ENCODE results near the gene SPATA7. TPM values are rescaled to one million over a fixed set of nuclear protein-coding genes. Genes with fewer than 3 reads are reported as not detected.

The SPATA7 gene
- polyA plus RNA-seq, 2 donors: 2.0 to 2.1 TPM

DNA sequence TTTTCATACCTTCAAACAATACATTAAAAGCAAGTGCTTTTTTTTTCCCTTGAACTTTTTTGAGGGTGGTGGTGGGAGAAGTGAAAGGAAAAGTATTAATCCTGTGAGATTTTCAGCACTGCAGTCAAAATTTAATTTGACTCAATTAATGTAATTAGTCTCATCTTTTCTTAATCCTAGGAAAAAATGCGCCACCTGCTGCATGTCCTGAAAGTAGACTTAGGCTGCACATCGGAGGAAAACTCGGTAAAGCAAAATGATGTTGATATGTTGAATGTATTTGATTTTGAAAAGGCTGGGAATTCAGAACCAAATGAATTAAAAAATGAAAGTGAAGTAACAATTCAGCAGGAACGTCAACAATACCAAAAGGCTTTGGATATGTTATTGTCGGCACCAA lies 52.2 kb downstream of the SPATA7 start:
- no peaks in the 10 kb centered on the region for H3K27me3 ChIP-seq (ENCODE audit: control insufficient read depth in 1 of 2, insufficient read depth in 2 of 2, low read length in 2 of 2)
- H3K4me1 ChIP-seq (ENCODE audit: control insufficient read depth in 2 of 2, insufficient read depth in 2 of 2, low read length in 1 of 2): no peaks in the 10 kb centered on the region
- no peak overlapping the region for H3K4me3 ChIP-seq (ENCODE audit: low read depth in 1 of 2, low read length in 2 of 2)
- H3K9me3 ChIP-seq (ENCODE audit: control insufficient read depth in 2 of 2, insufficient read depth in 1 of 2, low read depth in 1 of 2, low read length in 1 of 2): no peaks in the 10 kb centered on the region
- no peak overlapping the region for H3K27ac ChIP-seq (ENCODE audit: low read depth in 2 of 2, low read length in 1 of 2)
- 92 to 94% methylated on average over 5 of the region's 5 CpGs for WGBS, 2 donors
- H3K36me3 ChIP-seq (ENCODE audit: control insufficient read depth in 2 of 2, insufficient read depth in 2 of 2, low read length in 1 of 2): peaks cover 0 to 5% of the 10 kb centered on the region in 2 donors

DNA sequence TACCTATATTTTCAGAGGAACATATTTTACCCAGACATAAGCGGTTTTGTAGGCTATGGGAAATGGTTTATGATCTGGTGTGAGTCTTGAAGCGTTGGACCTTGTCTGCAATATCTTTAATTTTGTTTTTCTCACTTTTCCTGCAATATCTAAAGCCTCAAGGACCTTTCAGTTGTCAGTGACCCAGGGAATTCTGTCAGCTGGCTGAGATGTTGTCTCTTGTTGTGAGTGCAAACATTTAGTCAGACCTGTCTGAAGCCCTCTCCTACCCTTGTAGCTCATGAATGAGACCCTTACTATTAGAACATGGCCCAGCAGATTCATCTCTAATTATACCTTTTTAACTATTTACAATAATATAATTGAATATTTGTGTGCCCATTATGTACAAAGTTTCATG lies 53.6 kb downstream of the SPATA7 start:
- Histone ChIP-seq H3K9me3 (ENCODE audit: control insufficient read depth in 2 of 2, insufficient read depth in 1 of 2, low read depth in 1 of 2, low read length in 1 of 2) (no peaks in the 10 kb centered on the region), H3K27ac (ENCODE audit: low read depth in 2 of 2, low read length in 1 of 2) (no peak overlapping the region), H3K4me3 (ENCODE audit: low read depth in 1 of 2, low read length in 2 of 2) (no peak overlapping the region), H3K27me3 (ENCODE audit: control insufficient read depth in 1 of 2, insufficient read depth in 2 of 2, low read length in 2 of 2) (no peaks in the 10 kb centered on the region), H3K36me3 (ENCODE audit: control insufficient read depth in 2 of 2, insufficient read depth in 2 of 2, low read length in 1 of 2) (peaks cover 0 to 5% of the 10 kb centered on the region in 2 donors), H3K4me1 (ENCODE audit: control insufficient read depth in 2 of 2, insufficient read depth in 2 of 2, low read length in 1 of 2) (no peaks in the 10 kb centered on the region)
- WGBS, 2 donors: 90 to 92% methylated on average over 2 of the region's 2 CpGs

DNA sequence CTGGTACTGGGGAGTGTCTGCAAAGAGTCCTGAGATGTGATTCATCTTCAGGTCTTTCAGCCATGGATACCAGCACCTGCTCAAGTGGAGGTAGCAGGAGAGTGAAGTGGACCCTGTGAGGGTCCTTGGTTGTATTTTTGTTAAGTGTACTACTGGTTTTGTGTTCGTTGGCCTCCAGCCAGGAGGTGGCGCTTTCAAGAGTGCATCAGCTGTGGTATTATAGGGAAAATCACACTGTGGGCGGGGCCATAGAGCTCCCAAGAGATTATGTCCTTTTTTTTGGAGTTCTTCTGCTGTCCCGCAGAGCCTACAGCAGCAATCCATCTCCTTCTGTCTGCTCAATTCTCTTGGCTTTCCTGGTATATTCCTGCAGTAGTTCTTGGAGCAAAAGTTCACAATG lies 66.8 kb downstream of the SPATA7 start:
- no peak overlapping the region for H3K4me3 ChIP-seq (ENCODE audit: low read depth in 1 of 2, low read length in 2 of 2)
- H3K4me1 ChIP-seq (ENCODE audit: control insufficient read depth in 2 of 2, insufficient read depth in 2 of 2, low read length in 1 of 2): no peaks in the 10 kb centered on the region
- no peak overlapping the region for H3K27ac ChIP-seq (ENCODE audit: low read depth in 2 of 2, low read length in 1 of 2)
- H3K9me3 ChIP-seq (ENCODE audit: control insufficient read depth in 2 of 2, insufficient read depth in 1 of 2, low read depth in 1 of 2, low read length in 1 of 2): no peaks in the 10 kb centered on the region
- no peaks in the 10 kb centered on the region for H3K27me3 ChIP-seq (ENCODE audit: control insufficient read depth in 1 of 2, insufficient read depth in 2 of 2, low read length in 2 of 2)
- no peaks in the 10 kb centered on the region for H3K36me3 ChIP-seq (ENCODE audit: control insufficient read depth in 2 of 2, insufficient read depth in 2 of 2, low read length in 1 of 2)
- 88 to 95% methylated on average over 4 of the region's 4 CpGs for WGBS, 2 donors

DNA sequence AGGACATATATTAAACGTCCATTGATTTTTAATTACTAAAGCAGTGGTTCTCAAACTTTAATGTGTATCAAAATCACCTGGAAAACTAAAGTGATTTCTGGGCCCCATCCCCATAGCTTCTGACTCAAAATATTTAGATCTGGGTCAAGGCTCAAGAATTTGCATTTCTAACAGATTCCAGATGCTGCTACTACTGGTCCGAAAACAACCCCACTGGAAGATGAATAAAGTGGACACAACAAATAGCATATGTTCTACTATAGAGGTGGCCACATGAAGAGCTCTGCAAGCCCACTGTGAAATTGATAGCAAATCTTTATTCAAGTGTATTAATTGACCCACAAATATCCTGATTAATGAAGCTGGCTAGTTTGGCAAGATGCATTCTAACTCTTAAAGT lies 69.4 kb downstream of the SPATA7 start:
- H3K36me3 ChIP-seq (ENCODE audit: control insufficient read depth in 2 of 2, insufficient read depth in 2 of 2, low read length in 1 of 2): no peaks in the 10 kb centered on the region
- H3K27me3 ChIP-seq (ENCODE audit: control insufficient read depth in 1 of 2, insufficient read depth in 2 of 2, low read length in 2 of 2): no peaks in the 10 kb centered on the region
- H3K27ac ChIP-seq (ENCODE audit: low read depth in 2 of 2, low read length in 1 of 2): no peak overlapping the region
- H3K4me1 ChIP-seq (ENCODE audit: control insufficient read depth in 2 of 2, insufficient read depth in 2 of 2, low read length in 1 of 2): no peaks in the 10 kb centered on the region
- H3K4me3 ChIP-seq (ENCODE audit: low read depth in 1 of 2, low read length in 2 of 2): no peak overlapping the region
- no peaks in the 10 kb centered on the region for H3K9me3 ChIP-seq (ENCODE audit: control insufficient read depth in 2 of 2, insufficient read depth in 1 of 2, low read depth in 1 of 2, low read length in 1 of 2)
- WGBS, 2 donors: 84 to 85% methylated on average over 2 of the region's 2 CpGs

DNA sequence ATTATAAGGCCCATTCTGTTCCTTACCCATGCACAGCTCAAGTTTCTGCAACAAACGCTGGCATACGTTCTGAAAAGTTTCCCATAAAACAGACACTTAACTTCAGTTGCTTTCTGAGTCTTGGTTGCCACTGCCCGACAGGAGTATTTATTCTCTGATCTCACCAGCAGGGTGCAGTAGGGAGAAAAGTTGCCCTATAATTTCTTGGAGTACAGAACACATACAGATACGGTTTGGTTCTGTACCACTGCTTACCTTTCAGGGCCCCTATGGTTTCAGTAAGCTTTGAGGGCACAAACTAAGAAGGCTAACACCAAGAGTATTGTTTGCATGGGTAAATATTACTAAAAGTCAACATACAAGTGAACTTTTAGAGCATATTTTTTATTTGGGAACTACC lies 77.9 kb downstream of the SPATA7 start:
- H3K36me3 ChIP-seq (ENCODE audit: control insufficient read depth in 2 of 2, insufficient read depth in 2 of 2, low read length in 1 of 2): peaks cover 5 to 6% of the 10 kb centered on the region in 2 donors

DNA sequence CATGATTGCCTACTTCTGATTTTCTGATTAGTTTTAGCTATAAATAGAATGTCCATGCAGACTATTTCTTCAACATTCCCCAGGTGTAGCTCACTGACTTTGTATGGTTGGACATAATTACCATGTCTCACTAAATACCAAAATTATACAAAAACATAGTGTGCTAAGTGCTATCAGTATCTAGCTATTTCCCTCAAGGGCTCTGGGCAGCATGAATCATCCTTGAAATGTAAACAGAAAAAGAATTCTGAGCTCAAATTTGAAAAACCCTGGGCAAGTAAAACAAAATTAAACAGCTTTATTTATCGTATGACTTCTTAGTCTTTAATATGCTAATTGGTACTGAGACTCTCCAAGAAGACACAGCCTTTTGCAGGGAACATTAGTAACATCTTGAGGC lies 82.9 kb downstream of the SPATA7 start:
- Histone ChIP-seq H3K27ac (ENCODE audit: low read depth in 2 of 2, low read length in 1 of 2) (no peak overlapping the region), H3K9me3 (ENCODE audit: control insufficient read depth in 2 of 2, insufficient read depth in 1 of 2, low read depth in 1 of 2, low read length in 1 of 2) (no peaks in the 10 kb centered on the region), H3K36me3 (ENCODE audit: control insufficient read depth in 2 of 2, insufficient read depth in 2 of 2, low read length in 1 of 2) (peaks cover 6 to 19% of the 10 kb centered on the region in 2 donors), H3K27me3 (ENCODE audit: control insufficient read depth in 1 of 2, insufficient read depth in 2 of 2, low read length in 2 of 2) (no peaks in the 10 kb centered on the region), H3K4me1 (ENCODE audit: control insufficient read depth in 2 of 2, insufficient read depth in 2 of 2, low read length in 1 of 2) (no peaks in the 10 kb centered on the region), H3K4me3 (ENCODE audit: low read depth in 1 of 2, low read length in 2 of 2) (no peak overlapping the region)
- WGBS, 2 donors: 39 to 47% methylated on average over 1 of the region's 1 CpG

More for the DNA sequence above, 77.9 kb downstream of the SPATA7 start:
- H3K4me3 ChIP-seq (ENCODE audit: low read depth in 1 of 2, low read length in 2 of 2): no peak overlapping the region
- H3K9me3 ChIP-seq (ENCODE audit: control insufficient read depth in 2 of 2, insufficient read depth in 1 of 2, low read depth in 1 of 2, low read length in 1 of 2): peaks cover 0 to 2% of the 10 kb centered on the region in 2 donors
- 83 to 84% methylated on average over 4 of the region's 4 CpGs for WGBS, 2 donors
- no peaks in the 10 kb centered on the region for H3K4me1 ChIP-seq (ENCODE audit: control insufficient read depth in 2 of 2, insufficient read depth in 2 of 2, low read length in 1 of 2)
- H3K27me3 ChIP-seq (ENCODE audit: control insufficient read depth in 1 of 2, insufficient read depth in 2 of 2, low read length in 2 of 2): no peaks in the 10 kb centered on the region
- no peak overlapping the region for H3K27ac ChIP-seq (ENCODE audit: low read depth in 2 of 2, low read length in 1 of 2)

DNA sequence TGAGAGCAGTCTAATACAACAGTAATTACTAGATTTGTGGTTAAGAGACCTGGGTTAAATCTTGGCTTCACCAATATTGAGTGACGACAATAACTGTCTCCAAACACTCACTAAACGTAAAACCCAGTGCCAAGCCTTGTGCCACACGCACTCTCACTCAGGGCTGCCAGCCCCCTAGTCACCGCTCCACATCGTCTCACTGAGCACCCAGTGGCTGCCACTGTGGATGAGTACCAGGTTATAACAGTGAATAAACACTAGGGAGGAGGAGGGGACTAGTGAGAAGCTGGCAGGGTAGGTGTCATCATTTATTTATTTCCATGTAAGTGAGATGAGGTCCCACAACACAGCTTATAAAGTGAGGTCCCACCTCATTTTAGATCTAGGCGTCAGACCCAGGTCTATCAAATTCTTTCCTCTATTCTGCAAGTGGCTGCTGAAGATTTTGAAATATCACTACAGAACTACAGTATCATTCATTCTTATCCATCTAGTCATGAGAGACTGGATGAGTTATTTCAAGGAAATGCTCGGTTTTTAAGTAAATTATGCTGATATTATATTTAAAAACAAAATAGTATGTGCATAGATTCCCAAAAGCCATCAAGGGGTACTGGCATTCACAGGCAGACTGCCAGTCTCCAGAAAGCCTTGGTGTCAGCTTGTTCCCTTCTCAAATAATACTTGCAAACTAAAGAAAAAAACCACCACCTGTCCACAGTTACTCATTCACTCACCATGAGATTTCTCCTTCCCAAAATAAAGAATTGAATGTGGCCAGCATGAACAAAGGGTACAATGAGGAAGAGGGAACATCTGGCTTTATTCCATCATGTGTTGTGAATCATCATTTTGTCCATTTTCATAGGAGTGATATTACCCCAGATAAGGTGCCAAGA lies 85.3 kb downstream of the SPATA7 start:
- H3K27ac ChIP-seq (ENCODE audit: low read depth in 2 of 2, low read length in 1 of 2): no peak overlapping the region
- peaks cover 6 to 21% of the 10 kb centered on the region in 2 donors for H3K36me3 ChIP-seq (ENCODE audit: control insufficient read depth in 2 of 2, insufficient read depth in 2 of 2, low read length in 1 of 2)
- no peaks in the 10 kb centered on the region for H3K27me3 ChIP-seq (ENCODE audit: control insufficient read depth in 1 of 2, insufficient read depth in 2 of 2, low read length in 2 of 2)
- H3K9me3 ChIP-seq (ENCODE audit: control insufficient read depth in 2 of 2, insufficient read depth in 1 of 2, low read depth in 1 of 2, low read length in 1 of 2): no peaks in the 10 kb centered on the region
- H3K4me1 ChIP-seq (ENCODE audit: control insufficient read depth in 2 of 2, insufficient read depth in 2 of 2, low read length in 1 of 2): no peaks in the 10 kb centered on the region
- no peak overlapping the region for H3K4me3 ChIP-seq (ENCODE audit: low read depth in 1 of 2, low read length in 2 of 2)
- WGBS, 2 donors: 89 to 92% methylated on average over 7 of the region's 7 CpGs

DNA sequence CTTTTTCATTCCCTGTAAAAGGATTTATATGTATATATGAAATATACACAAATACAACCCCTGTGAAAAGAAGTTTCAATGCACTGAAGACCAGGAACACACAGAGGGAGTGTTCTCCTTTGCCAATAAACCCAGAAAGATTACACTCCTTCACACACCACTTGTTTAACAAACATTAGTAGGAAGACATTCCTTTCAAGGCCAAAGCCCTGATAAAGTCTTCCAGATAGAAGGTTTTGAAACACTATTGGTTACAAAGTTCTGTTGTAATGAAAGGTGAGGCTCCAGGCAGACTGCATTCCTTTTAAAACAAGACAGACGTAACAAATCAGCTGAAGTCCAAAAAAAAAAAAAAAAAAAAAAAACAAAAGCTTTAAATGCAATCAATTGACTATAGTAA lies 88.3 kb downstream of the SPATA7 start:
- Histone ChIP-seq H3K9me3 (ENCODE audit: control insufficient read depth in 2 of 2, insufficient read depth in 1 of 2, low read depth in 1 of 2, low read length in 1 of 2) (no peaks in the 10 kb centered on the region), H3K4me1 (ENCODE audit: control insufficient read depth in 2 of 2, insufficient read depth in 2 of 2, low read length in 1 of 2) (no peaks in the 10 kb centered on the region), H3K36me3 (ENCODE audit: control insufficient read depth in 2 of 2, insufficient read depth in 2 of 2, low read length in 1 of 2) (peaks cover 3 to 19% of the 10 kb centered on the region in 2 donors), H3K27me3 (ENCODE audit: control insufficient read depth in 1 of 2, insufficient read depth in 2 of 2, low read length in 2 of 2) (no peaks in the 10 kb centered on the region), H3K27ac (ENCODE audit: low read depth in 2 of 2, low read length in 1 of 2) (no peak overlapping the region), H3K4me3 (ENCODE audit: low read depth in 1 of 2, low read length in 2 of 2) (no peak overlapping the region)
- WGBS, 2 donors: 65 to 74% methylated on average over 1 of the region's 1 CpG

DNA sequence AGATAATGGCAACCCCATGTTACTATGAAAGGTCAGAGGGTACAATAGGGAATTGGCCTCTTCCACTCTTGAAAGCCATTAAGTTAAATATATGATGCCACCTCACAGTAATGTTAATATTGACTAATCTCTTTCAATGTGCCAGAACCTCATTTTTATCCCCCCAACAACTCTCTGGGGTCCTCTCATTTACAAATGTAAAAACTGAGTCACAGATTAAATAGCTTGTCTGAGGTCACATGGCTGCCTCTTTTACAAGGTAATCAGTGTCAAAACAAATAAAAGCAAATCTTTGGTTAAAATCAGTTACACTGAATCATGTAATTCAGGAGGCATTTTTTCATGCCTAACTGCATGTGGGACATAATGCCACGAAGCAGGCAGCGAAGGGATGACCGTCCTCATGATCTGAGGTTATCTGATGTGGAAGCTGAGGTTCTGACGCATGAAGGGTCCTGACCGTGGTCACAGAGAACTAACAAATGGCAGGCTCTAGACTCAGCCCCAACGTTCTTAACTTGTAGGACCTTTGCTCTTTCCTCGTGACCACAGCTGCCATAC lies 90.8 kb downstream of the SPATA7 start:
- Histone ChIP-seq H3K4me1 (ENCODE audit: control insufficient read depth in 2 of 2, insufficient read depth in 2 of 2, low read length in 1 of 2) (no peaks in the 10 kb centered on the region), H3K27me3 (ENCODE audit: control insufficient read depth in 1 of 2, insufficient read depth in 2 of 2, low read length in 2 of 2) (no peaks in the 10 kb centered on the region), H3K36me3 (ENCODE audit: control insufficient read depth in 2 of 2, insufficient read depth in 2 of 2, low read length in 1 of 2) (peaks cover 5 to 23% of the 10 kb centered on the region in 2 donors), H3K9me3 (ENCODE audit: control insufficient read depth in 2 of 2, insufficient read depth in 1 of 2, low read depth in 1 of 2, low read length in 1 of 2) (peaks cover 0 to 8% of the 10 kb centered on the region in 2 donors), H3K27ac (ENCODE audit: low read depth in 2 of 2, low read length in 1 of 2) (no peak overlapping the region), H3K4me3 (ENCODE audit: low read depth in 1 of 2, low read length in 2 of 2) (no peak overlapping the region)
- 82 to 87% methylated on average over 7 of the region's 7 CpGs for WGBS, 2 donors
